ENCODE results near the gene CEP170B.

DNA sequence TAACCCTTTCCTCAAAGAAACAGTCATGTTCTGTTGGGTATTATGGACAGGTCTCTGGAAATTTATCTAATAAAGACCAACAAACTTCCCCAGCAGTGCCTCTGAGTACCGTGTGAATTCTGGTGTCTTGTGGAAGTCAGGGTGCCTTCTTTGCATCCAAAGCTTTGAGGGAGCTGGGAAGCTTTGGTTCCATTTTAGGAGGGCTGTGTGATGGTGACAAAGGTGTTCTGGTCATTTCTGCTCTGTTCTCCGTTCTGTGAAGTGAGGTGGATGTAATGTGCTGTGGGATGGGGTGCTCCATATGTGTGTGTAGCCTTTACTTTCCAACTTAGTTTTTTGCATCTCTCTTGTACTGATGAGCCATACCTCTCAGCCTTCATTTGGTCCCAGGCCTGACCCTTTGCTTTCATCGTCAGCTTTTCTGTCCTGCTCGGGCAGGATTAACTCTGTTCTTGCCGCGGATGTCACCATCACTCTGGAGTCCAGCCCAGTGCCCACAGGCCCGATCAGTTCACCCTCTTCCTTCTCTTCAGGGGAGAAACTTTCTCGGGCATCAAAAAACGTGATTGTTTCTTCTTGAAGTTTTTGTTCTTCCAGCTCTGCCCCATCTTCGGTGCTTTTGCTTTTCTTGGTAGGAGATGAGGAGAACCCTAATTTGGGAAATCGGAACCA lies 72.8 kb downstream of the CEP170B start:
- TF ChIP-seq, protein P1, sequence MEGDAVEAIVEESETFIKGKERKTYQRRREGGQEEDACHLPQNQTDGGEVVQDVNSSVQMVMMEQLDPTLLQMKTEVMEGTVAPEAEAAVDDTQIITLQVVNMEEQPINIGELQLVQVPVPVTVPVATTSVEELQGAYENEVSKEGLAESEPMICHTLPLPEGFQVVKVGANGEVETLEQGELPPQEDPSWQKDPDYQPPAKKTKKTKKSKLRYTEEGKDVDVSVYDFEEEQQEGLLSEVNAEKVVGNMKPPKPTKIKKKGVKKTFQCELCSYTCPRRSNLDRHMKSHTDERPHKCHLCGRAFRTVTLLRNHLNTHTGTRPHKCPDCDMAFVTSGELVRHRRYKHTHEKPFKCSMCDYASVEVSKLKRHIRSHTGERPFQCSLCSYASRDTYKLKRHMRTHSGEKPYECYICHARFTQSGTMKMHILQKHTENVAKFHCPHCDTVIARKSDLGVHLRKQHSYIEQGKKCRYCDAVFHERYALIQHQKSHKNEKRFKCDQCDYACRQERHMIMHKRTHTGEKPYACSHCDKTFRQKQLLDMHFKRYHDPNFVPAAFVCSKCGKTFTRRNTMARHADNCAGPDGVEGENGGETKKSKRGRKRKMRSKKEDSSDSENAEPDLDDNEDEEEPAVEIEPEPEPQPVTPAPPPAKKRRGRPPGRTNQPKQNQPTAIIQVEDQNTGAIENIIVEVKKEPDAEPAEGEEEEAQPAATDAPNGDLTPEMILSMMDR (IDR thresholded peaks at IDR 0.05; ENCODE audit: low read depth, low read length, poor library complexity, severe bottlenecking): no peak
- TF ChIP-seq EZH2phosphoT487 (IDR thresholded peaks at IDR 0.05; ENCODE audit: borderline replicate concordance, low read length): no peak
